NCI-H2196 (cell line): ENCODE measurements around the gene COA1.
A peak's percentile ranks its signal among the peaks of the same experiment; 100 is the strongest.
"Not testable (repeated sequence)": the region's sequence is repeated elsewhere in the genome, so short reads cannot be mapped to it uniquely, and the experiment has no call there.

Experiments used
- DNase-seq: peaks from one replicate; lab custom pipeline; 2025; ENCODE audit not compliant: unreplicated experiment; lab: John Stamatoyannopoulos, UW

Gene COA1

DNA sequence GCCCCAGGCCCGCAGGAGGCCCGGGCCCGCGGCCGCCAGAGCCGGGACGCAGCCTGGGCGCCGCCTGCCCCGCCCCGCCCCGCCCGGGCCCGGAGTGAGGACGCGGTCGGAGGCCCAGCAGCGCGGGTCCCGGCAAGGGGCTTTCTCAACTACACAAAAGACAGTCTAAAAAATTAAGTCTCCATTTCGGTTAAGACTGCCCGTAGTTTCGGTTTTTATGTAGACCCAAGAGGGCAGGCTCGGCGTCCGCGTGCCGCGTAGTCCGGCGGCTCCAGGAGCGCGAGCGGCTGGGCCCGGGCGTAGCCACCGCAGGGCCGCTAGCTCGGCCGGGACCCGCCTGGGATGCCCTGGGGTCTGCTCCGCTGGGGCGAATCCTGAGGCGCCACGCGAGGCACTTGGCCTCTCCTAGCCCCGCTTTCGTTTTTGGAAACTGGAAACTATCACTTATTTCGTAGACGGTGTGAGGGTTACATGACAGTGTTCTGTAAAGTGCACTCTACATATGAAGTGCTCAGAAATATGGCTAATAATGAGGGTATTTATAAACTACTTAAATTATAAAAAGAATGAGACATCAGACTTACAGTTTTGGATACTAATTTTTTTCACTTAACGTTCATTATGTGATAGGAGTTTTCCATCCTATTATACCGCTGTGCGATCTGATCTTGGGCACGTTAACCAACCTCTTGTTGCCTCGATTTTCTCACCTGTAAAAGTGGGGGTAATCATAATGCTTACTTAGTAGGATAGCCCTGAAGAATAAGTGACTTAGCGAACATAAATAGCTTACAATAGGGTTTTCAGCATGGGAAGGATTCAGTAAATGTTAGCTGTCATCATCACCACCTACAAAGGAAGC lies 29.7 kb upstream of the COA1 start:
- DNase-seq, result peak; percentile 24

DNA sequence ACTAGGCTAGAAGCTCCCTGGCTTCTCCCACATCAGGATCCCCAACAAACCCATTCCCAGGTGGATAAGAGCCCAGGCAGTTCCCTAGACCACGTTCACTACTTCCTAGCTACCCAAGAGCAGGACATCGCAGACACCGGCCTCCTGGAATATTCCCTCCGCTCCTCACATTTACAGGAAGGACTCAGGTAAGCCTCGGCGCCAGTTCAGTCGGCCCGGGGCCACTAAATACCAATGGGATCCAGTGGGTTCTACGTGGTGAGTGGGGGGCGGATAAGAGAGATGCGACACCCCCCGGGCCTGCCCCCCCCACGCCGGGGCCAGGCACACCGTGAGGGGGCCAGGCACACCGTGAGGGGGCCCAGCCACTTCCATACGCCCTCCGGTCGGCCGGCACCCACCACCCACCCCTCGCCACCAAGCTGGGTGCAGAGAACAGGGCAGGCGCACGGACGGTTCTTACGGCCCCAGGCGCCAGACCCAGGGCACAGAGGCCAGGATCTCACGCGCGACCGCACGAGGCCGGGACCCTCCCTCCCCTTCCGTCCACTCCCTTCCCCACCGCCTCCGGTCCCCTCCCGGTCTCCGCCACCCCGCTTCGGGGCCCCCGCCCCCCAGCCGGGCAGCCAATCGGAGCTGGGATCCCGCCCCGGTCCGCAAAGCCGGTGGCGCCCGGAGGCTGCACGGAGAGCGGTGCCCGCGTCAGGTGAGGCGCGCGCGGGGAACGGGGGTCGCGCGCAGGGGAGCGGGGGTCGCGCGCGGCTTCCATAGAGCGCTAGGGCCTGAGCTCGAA lies 28.9 kb upstream of the COA1 start, which contains the start of gene BLVRA:
TSS of gene BLVRA (plus strand) at position 652 of the 793 bp plus-strand sequence. CDS start 12,479 bp downstream, outside the sequence.
- DNase-seq, result peak; percentile 20

DNA sequence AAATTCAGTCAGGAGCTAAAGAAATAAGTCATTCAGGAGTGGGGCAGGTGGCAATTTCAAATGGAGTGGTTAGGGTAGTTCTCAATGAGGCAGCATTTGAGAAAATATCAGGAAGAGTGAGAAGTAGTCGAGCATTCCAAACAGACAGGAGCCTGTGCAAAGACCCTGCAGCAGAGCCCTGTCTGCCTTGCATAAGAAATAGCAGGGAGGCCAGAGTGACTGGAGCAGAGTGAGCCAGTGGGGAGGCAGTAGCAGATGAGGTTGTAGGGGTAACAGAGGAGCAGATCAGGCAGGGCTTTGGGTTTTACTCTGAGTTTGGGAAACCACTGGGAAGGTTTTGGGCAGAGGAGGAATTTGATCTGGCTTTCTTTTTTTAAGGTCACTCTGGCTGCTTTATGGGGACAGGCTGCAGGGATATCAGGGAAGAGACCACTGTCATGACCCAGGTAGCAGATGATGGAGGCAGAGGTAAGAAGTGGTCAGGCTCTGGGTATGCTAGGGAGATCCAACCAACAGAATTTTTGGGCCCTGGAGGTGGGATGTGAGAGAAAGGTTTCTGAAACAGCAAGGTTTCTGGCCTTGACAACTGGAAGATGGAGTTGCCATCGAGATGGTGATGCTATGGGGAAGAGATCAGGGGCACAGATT lies 27.9 kb upstream of the COA1 start:
- DNase-seq, result no peak

DNA sequence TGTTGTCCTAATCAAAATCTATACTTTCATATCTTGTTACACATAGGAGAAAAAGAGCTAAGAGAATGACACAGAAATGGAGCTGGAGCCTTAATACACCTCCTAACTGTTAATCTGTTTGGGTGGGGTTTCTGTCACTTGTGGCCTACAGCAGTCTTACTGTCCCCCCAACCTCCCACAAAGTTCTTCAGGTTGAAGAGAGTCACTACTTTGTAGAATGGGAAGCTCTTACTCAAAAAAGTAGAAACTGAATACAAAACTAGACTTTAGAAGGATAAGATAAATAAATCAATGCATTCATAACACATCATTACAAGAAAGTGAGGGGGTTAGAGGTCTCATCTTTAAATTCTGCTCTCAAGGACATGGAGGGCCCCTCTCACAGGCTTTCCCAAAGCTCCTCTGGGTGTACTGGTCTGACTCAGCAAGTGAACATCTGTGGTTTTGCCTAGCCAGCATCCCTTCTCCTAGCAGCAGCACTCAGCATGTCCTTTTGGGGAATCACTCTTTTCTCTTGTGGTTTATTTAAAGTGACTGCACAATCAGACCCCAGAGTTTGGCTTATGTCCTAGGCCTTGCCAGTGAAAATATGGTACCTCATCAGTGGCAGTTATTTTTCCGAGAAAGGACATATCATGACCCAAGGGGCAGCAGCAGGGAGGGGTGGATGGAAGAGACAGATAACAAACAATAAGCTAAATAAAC lies 27.2 kb upstream of the COA1 start:
- DNase-seq, result no peak

DNA sequence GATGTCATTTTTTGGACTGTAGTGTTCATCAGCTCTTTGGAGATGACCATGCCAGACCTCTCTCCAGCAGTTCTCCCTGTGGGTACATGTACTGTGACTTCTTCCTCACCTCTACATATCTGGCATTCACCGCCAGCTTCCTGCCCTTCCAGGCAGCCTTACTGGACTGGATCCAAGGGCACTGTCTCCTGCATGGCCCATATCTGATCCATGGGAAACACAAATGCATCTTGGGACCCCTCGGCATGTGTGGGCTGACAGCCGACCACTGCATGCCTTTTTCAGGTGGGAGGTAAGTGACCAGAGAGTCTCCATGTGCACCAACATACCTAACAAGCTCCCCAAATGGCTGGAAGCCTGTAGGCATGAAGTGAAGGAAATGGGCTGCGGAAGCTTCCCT lies 25.3 kb upstream of the COA1 start:
- DNase-seq, result no peak

DNA sequence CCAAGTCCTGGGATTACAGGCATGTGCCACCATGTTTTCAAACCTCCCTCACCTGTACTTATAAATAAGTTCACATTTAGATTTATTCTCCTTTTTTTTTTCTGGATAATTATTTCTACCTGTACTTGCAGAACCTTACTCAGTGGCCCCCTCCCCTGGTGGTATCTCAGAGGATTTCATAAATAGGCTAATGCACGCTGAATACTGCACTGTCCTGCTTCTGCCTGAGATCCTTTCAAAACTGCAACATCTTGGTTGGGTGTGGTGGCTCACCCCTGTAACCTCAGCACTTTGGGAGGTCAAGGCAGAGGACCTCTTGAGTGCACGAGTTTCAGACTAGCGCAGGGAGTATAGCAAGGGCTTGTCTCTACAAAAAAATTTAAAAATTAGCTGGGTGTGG lies 24.5 kb upstream of the COA1 start:
- DNase-seq, result no peak

DNA sequence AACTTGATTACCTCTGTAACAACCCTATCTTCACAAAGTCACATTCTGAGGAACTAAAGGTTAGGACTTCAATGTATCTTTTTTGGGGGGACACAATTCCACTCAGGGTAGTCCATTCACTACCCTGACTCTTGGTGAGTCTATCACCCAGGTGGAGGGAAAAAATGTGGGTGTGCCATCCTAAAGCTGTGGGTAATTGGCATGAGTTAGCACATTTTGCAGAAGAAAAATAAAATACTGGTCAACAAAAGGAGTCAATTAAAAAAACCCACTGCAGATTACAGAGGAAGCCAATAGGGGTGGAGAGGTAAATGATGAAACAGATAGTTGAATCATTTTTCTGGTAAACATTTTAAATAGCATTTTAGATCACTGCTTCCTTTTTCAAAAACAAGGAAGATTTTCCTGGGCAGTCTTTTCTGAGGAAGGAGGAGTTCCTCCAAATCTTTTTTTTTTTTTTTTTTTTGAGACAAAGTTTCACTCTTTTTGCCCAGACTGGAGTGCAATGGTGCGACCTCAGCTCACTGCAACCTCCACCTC lies 24.0 kb upstream of the COA1 start:
- no peak for DNase-seq

DNA sequence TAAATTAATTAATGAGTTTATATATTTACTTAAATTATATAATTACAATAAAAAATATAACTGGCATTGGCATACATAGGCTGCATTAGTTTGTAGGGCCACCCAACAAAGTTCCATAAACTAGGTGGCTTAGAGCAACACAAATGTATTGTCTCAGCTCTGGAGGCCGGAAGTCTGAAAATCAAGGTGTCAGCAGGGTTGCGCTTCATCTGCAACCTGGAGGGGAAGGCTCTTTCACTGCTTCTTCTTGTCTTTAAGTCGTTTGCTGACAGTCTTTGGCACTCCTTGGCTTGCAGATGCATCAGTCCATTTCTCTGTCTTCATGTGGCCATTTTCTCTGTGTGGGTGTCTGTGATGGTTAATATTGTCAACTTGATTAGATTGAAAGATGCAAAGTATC lies 23.1 kb upstream of the COA1 start:
- DNase-seq, result no peak

DNA sequence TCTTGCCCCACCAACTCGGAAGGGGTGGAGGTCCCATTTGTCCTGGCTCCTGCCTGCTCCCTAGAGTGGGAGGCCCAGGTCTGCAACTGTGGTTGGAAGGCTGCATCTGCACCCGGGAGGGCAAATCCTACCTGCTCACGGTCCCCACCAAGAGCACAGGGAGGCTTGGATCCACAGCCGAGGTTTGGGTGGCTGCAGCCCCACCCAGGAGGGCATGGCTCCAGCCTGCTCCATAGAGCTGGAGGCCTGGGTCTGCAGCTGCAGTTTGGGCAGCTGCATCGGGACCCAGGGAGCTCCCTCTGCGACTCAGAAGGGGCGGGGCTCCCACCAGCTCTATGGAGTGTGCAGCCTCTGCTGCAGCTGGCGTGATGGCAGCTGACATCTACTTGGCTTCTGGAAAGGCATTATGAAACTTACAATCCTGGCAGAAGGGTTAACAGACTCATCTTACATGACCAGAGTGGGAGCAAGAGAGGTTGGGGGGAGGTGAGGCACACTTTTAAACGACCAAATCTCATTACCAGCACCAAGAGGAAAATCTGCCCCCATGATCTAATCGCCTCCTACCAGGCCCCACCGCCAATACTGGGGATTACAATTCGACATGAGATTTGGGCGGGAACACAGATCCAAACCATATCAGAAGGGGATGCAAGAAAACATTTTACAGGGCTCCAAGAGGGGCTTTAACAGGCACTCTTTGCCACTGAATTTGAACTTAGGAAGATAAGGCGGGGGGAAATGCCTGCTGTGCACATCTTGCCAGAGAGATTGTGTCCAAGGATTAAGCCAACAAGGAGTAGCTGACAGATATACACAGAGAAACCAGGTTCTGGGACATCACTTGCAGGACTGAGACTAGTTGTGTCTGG lies 20.9 kb upstream of the COA1 start:
- no peak for DNase-seq

DNA sequence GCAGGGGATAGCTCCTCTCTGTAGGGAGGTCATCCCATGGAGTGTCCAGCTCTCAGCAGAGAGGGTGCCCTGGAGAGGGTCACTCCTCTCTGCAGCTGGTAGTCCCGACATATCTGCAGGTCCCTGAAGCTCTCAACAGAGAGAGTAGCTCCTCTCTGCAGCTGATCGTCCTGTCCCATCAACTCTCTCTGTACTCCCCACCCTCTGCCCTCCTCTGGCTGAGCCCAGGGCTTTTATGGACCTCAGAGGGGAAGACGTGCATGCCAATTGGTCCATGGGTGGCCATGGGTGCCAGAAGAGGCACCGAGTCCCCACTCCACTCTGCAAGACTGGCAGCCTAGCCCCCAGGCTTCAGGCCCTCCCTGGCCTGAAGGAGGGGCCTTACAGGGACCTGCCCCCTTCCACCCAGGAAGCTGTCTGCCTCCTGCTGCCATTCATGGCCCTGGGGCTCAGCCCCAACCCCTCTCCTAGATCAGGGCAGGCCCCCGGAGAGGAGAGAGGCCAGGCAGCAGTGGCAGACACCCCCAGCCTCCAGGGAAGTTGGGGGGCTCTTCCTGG lies 20.1 kb upstream of the COA1 start:
- no peak for DNase-seq

DNA sequence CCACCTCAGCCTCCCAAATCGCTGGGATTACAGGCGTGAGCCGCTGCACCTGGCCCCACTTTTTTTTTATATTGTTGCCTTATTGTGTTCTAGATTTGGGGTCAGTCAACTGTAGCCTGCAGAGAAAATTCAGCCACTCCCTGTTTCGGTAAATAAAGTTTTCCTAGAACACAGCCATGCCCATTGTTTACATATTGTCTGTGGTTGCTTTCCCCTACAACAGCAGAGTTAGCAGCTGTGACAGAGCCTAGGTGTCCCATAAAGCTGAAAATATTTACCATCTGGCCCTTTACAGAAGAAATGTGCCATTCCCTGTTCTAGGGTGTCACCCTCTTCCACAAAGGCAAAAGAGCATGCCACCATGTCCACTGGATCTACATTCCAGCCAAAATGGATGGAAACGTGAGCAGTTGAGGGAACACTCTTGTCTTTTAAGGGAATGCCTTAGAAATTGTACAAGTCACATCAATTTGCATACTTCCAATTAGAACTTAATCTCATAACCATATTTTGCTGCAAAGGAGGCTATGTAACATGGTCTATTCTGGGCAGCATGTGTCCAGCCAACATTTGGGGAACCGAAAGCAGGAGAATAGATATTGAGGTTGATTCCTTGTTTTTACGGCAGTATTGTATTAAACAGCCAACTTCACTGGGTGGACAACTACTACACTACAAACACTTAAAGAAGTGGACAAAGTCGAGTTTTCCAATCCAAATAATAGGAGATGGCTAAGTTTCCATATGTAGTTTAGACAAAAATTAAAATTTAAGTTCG lies 18.2 kb upstream of the COA1 start:
- DNase-seq, result no peak

DNA sequence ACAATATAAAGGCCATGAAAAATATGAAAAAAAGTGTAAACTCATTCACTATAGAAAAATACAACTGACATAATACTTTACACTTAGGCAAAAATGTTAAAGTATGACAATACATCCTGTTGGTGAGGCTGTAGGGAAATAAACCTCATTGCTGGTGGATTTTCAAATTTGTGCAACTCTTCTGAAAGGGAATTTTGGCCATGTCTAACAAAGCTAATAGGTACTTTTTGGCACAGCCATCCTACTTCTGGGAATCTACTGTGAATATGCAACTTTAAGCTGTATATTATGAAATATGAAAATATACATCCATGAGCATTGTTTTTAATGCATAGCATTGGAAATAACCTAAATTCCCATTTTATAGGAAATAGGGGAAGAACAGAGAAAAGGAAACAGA lies 13.4 kb upstream of the COA1 start:
- DNase-seq, result no peak

DNA sequence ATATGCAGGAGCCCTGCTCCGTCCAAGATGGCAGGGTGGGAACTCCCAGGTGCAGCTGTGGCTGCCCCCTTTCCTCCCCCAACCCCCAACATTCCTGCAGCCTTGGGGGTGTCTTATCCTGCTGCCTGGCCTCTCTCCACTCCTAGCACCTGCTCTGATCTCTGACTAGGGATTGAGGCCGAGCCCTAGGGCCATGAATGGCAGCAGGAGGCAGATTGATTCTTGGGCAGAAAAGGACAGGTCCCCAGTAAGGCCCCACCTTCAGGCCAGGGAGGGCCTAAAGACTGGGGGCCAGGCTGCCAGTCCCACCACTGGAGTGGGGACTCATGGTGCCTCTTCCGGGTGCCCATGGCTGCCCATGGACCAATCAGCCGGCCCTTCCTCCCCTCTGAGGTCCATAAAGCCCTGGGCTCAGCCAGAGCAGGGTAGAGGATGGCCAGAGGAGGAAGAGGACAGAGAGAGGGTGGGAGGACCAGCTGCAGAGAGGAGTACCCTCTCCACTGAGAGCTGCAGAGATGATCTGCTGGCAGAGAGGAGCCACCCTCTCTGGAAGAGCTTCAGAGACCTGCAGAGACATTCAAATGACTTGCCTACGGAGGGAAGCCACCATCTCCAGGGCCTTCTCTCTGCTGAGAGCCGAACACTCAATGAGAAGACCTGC lies 8.3 kb upstream of the COA1 start:
- no peak for DNase-seq

DNA sequence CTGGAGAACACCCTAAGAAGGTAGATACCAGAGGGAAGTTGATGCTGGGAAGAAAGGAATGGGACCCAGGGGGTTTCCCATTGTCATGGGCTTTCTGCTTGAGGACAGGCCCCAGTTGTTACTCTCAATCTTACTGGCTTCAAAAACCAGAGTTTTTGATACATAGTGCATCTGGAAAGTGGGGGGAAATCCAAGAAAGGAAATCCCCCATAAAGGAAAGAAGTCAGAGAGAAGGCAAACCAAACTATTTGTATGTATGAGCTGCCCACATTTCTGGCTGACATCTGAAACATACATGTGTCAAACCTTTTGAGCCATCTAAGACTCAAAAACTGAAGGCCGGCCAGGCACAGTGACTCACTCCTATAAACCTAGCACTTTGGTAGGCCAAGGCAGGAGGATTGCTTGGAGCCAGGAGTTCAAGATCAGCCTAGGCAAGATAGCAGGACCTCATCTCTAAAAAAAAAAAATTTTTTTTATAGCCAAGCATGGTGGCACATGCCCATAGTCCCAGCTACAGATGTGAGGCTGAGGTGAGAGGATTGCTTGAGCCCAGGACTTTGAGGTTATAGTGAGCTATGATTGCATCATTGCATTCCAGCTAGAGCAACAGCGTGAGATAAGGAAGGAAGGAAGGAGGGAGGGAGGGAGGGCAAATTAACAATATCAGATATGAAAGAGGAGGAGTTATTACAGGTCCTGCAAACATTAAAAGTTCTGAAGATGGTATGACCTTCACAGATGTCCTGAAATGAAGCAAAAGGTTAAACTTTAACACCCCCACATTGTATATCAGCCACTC lies 6.7 kb upstream of the COA1 start:
- no peak for DNase-seq

DNA sequence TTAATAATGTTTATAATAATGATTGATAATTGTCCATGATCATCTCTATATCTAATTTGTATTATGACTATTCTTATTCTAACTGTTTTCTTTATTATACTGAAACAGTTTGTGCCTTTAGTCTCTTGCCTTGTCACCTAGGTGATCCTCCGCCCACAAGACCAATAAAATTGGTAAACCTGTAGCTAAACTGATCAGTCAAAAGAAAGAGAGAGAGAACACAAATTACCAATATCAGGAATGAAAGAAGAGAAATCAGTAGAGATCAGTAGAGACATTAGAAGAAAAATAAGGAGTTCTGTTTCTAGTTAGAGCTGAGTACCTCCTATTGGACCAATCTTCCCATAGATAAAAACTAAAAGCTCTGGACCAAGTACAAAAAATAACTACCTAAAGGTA lies 6.1 kb upstream of the COA1 start:
- DNase-seq, result no peak

DNA sequence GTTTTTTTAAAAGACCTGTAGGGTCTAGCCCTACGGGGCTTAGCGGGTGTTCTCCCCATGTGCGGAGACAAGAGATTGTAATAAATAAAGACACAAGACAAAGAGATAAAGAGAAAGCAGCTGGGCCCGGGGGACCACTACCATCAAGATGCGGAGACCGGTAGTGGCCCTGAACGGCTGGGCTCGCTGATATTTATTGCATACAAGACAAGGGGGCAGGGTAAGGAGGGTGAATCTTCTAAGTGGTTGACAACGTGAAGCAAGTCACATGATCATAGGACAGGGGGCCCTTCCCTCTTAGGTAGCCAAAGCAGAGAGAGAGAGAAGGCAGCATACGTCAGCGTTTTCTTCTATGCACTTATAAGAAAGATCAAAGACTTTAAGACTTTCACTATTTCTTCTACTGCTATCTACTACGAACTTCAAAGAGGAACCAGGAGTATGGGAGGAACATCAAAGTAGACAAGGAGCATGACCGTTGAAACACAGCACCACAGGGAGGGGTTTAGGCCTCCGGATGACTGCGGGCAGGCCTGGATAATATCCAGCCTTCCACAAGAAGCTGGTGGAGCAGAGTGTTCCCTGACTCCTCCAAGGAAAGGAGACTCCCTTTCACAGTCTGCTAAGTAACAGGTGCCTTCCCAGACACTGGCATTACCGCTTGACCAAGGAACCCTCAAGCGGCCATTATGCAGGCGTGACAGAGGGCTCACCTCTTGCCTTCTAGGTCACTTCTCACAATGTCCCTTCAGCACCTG lies 5.4 kb upstream of the COA1 start:
- DNase-seq, result not testable (repeated sequence)

DNA sequence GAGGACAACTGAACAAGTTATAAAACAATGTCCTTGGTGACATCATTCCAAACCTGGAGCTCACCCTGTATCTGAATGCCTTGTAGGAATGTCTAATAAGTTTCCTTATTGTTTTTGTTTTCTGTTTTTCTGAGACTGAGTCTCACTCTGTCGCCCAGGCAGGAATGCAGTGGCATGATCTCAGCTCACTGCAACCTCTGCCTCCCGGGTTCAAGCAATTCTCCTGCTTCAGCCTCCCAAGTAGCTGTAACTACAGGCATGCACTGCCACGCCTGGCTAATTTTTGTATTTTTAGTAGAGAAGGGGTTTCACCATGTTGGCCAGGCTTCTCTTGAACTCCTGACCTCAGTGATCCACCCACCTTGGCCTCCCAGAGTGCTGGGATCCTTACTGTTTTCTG lies 2.2 kb upstream of the COA1 start:
- DNase-seq, result not testable (repeated sequence)
